ENCODE results near the gene RAET1E. TPM values are rescaled to one million over a fixed set of nuclear protein-coding genes. Genes with fewer than 3 reads are reported as not detected.

RAET1E gene
- total RNA-seq, 1 donor from 2014 or later, result not detected

DNA sequence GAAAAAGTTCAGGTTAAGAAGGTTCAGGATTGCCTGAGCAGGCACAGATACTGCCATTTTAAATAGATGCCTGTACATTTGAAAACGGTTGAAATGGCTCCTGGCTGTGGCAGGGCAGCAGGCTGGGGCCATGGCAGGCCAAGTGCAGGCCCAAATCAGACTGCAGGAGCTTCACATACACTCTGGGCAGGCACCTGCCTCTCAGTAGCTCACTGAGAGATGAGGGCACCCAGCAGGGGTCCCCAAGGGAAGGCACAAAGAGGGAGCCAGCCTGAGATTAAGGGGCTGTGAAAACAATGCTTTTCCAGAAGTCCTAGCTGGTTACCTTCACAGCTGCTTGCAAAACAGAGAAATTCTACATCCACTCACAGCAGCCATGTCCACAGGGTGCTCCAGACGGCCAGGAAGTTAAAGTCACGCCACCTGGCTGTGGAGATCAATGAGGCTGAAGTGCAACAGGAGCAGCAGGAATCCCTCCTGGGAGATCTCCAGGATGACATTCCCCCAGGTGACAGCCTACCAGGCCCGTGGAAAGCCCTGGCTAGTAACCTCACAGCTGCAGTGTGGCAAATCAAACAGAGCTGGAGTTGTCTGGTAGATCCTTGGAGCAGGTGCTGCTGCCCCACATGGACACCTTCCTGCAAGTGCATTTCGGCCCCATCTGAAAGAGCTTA lies 6.2 kb upstream of the RAET1E start:
- H3K4me1 Mint-ChIP-seq, result no peaks in the 10 kb centered on the region
- no peaks in the 10 kb centered on the region for H3K36me3 Mint-ChIP-seq

DNA sequence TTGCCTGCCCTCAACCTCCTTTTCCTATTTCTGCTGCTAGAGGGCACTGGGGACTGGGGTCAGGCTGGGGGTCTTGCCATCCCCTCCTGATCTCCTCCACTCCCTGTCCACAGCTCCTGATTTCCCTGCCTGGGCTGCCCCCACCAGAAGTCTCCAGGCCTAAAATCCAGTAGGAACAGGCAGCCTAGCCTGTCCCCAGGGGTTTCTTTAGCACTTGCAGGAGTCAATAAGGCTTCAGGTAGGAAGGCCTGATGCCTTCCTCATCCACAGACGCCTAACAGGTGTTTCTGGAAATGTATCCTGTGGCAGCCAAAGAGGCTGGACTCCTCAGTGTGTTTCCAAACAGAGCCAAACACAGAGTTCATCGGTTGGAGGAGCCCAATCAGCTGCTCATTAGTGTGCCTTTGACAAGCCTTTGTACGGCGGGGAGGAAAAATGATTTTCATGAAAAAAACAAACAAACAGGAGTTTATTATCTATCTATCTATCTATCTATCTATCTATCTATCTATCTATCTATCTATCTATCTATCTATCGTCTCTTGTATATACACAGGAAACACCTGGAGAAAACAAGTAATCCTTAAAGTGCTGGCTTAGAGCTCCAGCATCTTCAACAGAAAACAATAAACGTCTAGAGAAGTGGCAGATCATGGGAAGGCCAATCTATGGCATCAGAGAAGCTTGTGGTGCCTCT lies 3.7 kb upstream of the RAET1E start:
- Mint-ChIP-seq H3K4me3 (no peak overlapping the region), H3K27ac (no peak overlapping the region), H3K9me3 (no peaks in the 10 kb centered on the region), H3K36me3 (no peaks in the 10 kb centered on the region), H3K27me3 (ENCODE audit: low read depth) (peaks cover 74% of the 10 kb centered on the region), H3K4me1 (no peaks in the 10 kb centered on the region)
- TF ChIP-seq CTCF (IDR thresholded peaks at IDR 0.05; ENCODE audit: unreplicated experiment), result no peak
- DNase-seq (ENCODE audit: low spot score in 2 of 2, unreplicated experiment in 2 of 2), result no peak

More for the DNA sequence above, 6.2 kb upstream of the RAET1E start:
- H3K4me3 Mint-ChIP-seq, result no peak overlapping the region
- TF ChIP-seq CTCF (IDR thresholded peaks at IDR 0.05; ENCODE audit: unreplicated experiment), result no peak
- DNase-seq (ENCODE audit: low spot score in 2 of 2, unreplicated experiment in 2 of 2), result no peak
- H3K27me3 Mint-ChIP-seq (ENCODE audit: low read depth), result peaks cover 64% of the 10 kb centered on the region
- H3K27ac Mint-ChIP-seq, result no peak overlapping the region
- peaks cover 17% of the 10 kb centered on the region for H3K9me3 Mint-ChIP-seq

- no peaks in the 10 kb centered on the region for H3K9me3 Mint-ChIP-seq
- DNase-seq (ENCODE audit: low spot score in 2 of 2, unreplicated experiment in 2 of 2), result no peak
- no peaks in the 10 kb centered on the region for H3K36me3 Mint-ChIP-seq
- TF ChIP-seq CTCF (IDR thresholded peaks at IDR 0.05; ENCODE audit: unreplicated experiment), result no peak
- no peak overlapping the region for H3K4me3 Mint-ChIP-seq
- no peak overlapping the region for H3K27ac Mint-ChIP-seq
- H3K4me1 Mint-ChIP-seq, result peaks cover 2% of the 10 kb centered on the region
- H3K27me3 Mint-ChIP-seq (ENCODE audit: low read depth), result peaks cover 70% of the 10 kb centered on the region
Measured at GRCh38 chr6:149900620-149901443, 2.9 kb upstream of the RAET1E start.

GRCh38 chr6:149899926-149900619 lies 2.2 kb upstream of the RAET1E start:
- no peaks in the 10 kb centered on the region for H3K9me3 Mint-ChIP-seq
- no peak overlapping the region for H3K4me3 Mint-ChIP-seq
- no peak overlapping the region for H3K27ac Mint-ChIP-seq
- TF ChIP-seq CTCF (IDR thresholded peaks at IDR 0.05; ENCODE audit: unreplicated experiment), result no peak
- H3K36me3 Mint-ChIP-seq, result no peaks in the 10 kb centered on the region
- H3K4me1 Mint-ChIP-seq, result peaks cover 5% of the 10 kb centered on the region
- peaks cover 71% of the 10 kb centered on the region for H3K27me3 Mint-ChIP-seq (ENCODE audit: low read depth)
- no peak for DNase-seq (ENCODE audit: low spot score in 2 of 2, unreplicated experiment in 2 of 2)

- Mint-ChIP-seq H3K4me3 (no peak overlapping the region), H3K27ac (no peak overlapping the region), H3K27me3 (ENCODE audit: low read depth) (peaks cover 71% of the 10 kb centered on the region), H3K36me3 (no peaks in the 10 kb centered on the region), H3K9me3 (no peaks in the 10 kb centered on the region), H3K4me1 (peaks cover 5% of the 10 kb centered on the region)
- no peak for TF ChIP-seq CTCF (IDR thresholded peaks at IDR 0.05; ENCODE audit: unreplicated experiment)
- no peak for DNase-seq (ENCODE audit: low spot score in 2 of 2, unreplicated experiment in 2 of 2)
Measured at GRCh38 chr6:149899486-149899885, 1.6 kb upstream of the RAET1E start.
